K562 (cell line): ENCODE measurements around the gene CEBPE. TPM values are rescaled to one million over a fixed set of nuclear protein-coding genes. Genes with fewer than 3 reads are reported as not detected.

Source experiments
- ATAC-seq: fragments of 200-7000 bp; cut with Tn5 transposase; 3 replicates; pipeline ENCODE4 v1.9.1; 2020; ENCODE audit warnings: moderate library complexity
- BruUV-seq: library from RNA; stranded (reverse); fragments of 400-500 nt; replicated peaks from 2 replicates; lab custom pipeline; 2021; lab: Mats Ljungman, UMichigan
- CTCF ChIA-PET: fragments of 300-600 bp; formaldehyde crosslinking; extraction: SDS; loops from one replicate; lab custom pipeline; 2021; ENCODE audit warnings: low intra/inter-chr PET ratio; lab: Yijun Ruan, JAX
- POLR2A ChIA-PET: fragments of 300-600, 350-650 bp; sonication (Branson Sonifier 250); formaldehyde crosslinking; extraction: SDS; loops from one replicate; lab custom pipeline; 2021; ENCODE audit warnings: antibody characterized with exemption, inconsistent platforms; lab: Yijun Ruan, JAX
- DNase-seq, 4 experiments: peaks; one replicate each; pipeline versions ENCODE4 v3.0.0 to v3.0.0-alpha.2; 2011 to 2018; ENCODE audit warnings: low spot score in 3 of 4, mixed read lengths in 3 of 4; ENCODE audit errors: extremely low read depth in 1 of 4
- FAIRE-seq: peaks from 2 replicates; lab custom pipeline; 2011; peaks lifted over from hg19 to GRCh38; lab: Jason Lieb, UNC
- H2AFZ ChIP-seq: 2 replicates; pipeline ENCODE4 v1.6.0; 2011; ENCODE audit warnings: low read depth, low read length, control low read depth, inconsistent platforms
- H3K27ac ChIP-seq: fragments of 200-600 bp; 3 replicates; pipeline ENCODE4 v1.8.0; 2011; ENCODE audit warnings: low read depth, mild to moderate bottlenecking, control low read depth, inconsistent platforms, low read length, moderate library complexity, mixed read lengths; ENCODE audit errors: extremely low read depth
- H3K27me3 ChIP-seq, 2 experiments: fragments of 300-600 bp in 1 of 2; 2 replicates in 1 of 2; 3 replicates in 1 of 2; pipeline versions ENCODE4 v1.6.0 to v1.8.0; 2011; ENCODE audit warnings: inconsistent platforms in 2 of 2, low read length in 2 of 2, mild to moderate bottlenecking in 1 of 2, mixed read lengths in 1 of 2, moderate library complexity in 1 of 2; ENCODE audit not compliant: control insufficient read depth in 2 of 2, insufficient read depth in 2 of 2
- H3K36me3 ChIP-seq: fragments of 300-600 bp; 3 replicates; pipeline ENCODE4 v1.8.0; 2011; ENCODE audit warnings: mild to moderate bottlenecking, low read length, inconsistent platforms; ENCODE audit not compliant: control insufficient read depth, insufficient read depth
- H3K4me1 ChIP-seq, 2 experiments: fragments of 200-600 bp in 1 of 2; replicated peaks in 1 of 2; 2 replicates in 1 of 2; 3 replicates in 1 of 2; pipeline versions ENCODE4 v1.5.1 to v1.8.0; 2011; ENCODE audit warnings: inconsistent platforms in 2 of 2, low read length in 2 of 2, mild to moderate bottlenecking in 1 of 2, mixed read lengths in 1 of 2, moderate library complexity in 1 of 2; ENCODE audit not compliant: control insufficient read depth in 2 of 2, insufficient read depth in 2 of 2
- H3K4me2 ChIP-seq: 2 replicates; pipeline ENCODE4 v1.6.1; 2011; ENCODE audit warnings: low read length, control low read depth, inconsistent platforms, mixed read lengths; ENCODE audit not compliant: insufficient read depth
- H3K4me3 ChIP-seq: fragments of 200-600 bp; sonication (generic), shearing (Covaris generic); 2 replicates; pipeline ENCODE4 v1.5.1; 2016; ENCODE audit warnings: control low read depth, inconsistent platforms
- H3K79me2 ChIP-seq: fragments of 200-600 bp; 3 replicates; pipeline ENCODE4 v1.8.0; 2011; ENCODE audit warnings: low read length, inconsistent platforms; ENCODE audit not compliant: control insufficient read depth, insufficient read depth
- H3K9ac ChIP-seq, 2 experiments: 2 replicates each; pipeline versions ENCODE4 v1.6.0 to v1.6.1; 2011; ENCODE audit warnings: low read depth in 2 of 2, low read length in 2 of 2, control low read depth in 1 of 2, inconsistent platforms in 1 of 2, mild to moderate bottlenecking in 1 of 2, mixed read lengths in 1 of 2; ENCODE audit not compliant: insufficient read depth in 1 of 2
- H3K9me1 ChIP-seq: one replicate; pipeline ENCODE4 v1.6.0; 2011; ENCODE audit warnings: inconsistent platforms, mild to moderate bottlenecking, low read length, moderate library complexity; ENCODE audit not compliant: control insufficient read depth, insufficient read depth
- H3K9me3 ChIP-seq: replicated peaks from 2 replicates; pipeline ENCODE4 v1.5.1; 2011; ENCODE audit warnings: low read depth, low read length, inconsistent platforms; ENCODE audit not compliant: control insufficient read depth, insufficient read depth
- H4K20me1 ChIP-seq: replicated peaks from 2 replicates; pipeline ENCODE4 v1.6.1; 2011; ENCODE audit warnings: low read length, inconsistent platforms, mixed read lengths; ENCODE audit not compliant: control insufficient read depth, insufficient read depth
- USF2 ChIP-seq: sonication (generic); formaldehyde crosslinking; IDR thresholded peaks from 2 replicates; pipeline ENCODE4 v1.5.0; 2020; ENCODE audit warnings: missing genetic modification reagents
- ZNF316 ChIP-seq: fragments of 450-650 bp; IDR thresholded peaks from 2 replicates; pipeline ENCODE4 v1.6.1; 2016
- WGBS: fragments of 100-300 bp; shearing (Covaris generic); methylation state at CpG from one replicate; pipeline ENCODE4 v1.1.6; 2016; ENCODE audit warnings: low coverage, mixed read lengths; ENCODE audit not compliant: insufficient coverage; ENCODE audit errors: missing lambda C conversion rate; 5-methylcytosine and 5-hydroxymethylcytosine counted together
- in situ Hi-C: fragments of 300-500 bp; cut with MboI; formaldehyde crosslinking; loops from 4 replicates; pipeline ENCODE4 v1.15.0; 2018; ENCODE audit warnings: inconsistent platforms, mixed read lengths
- intact Hi-C: fragments of 100-400 bp; cut with micrococcal nuclease; formaldehyde crosslinking; loops from 2 replicates; pipeline ENCODE4 v1.14.2; 2022
- polyA plus RNA-seq, 8 experiments: library from polyadenylated mRNA; depleted of rRNA in 4 of 8; stranded (reverse) in 5 of 8; unstranded in 3 of 8; fragments of >200 nt; fragmentation: Nextera tagmentation in 2 of 8; fragmentation: Illumina TruSeq in 1 of 8; extraction: Ambion mirVana in 2 of 8; extraction: Trizol in 1 of 8; gene quantifications; 2 replicates each; pipeline versions ENCODE4 v1.2.1 to v1.2.3, GENCODE V29; 2011 to 2014; ENCODE audit warnings: inconsistent platforms in 1 of 8, missing spikeins in 1 of 8
- total RNA-seq, 7 experiments: library from RNA; depleted of rRNA in 6 of 7; stranded (reverse); fragments of >200 nt in 6 of 7; fragmentation: Illumina TruSeq in 2 of 7; extraction: Trizol in 2 of 7; gene quantifications; 2 replicates each; pipeline versions ENCODE4 v1.2.1 to v1.2.3, GENCODE V29; 2011 to 2021; ENCODE audit warnings: low replicate concordance in 1 of 7
- TF ChIP-seq, protein P1 (sequence below): sonication (generic); formaldehyde crosslinking; IDR thresholded peaks from 2 replicates; pipeline ENCODE4 v1.8.0; 2022; ENCODE audit warnings: missing genetic modification reagents, mild to moderate bottlenecking, moderate library complexity, borderline replicate concordance

The CEBPE gene
- total and polyA plus RNA-seq, 9 of the 15 experiments (the other 6 are each of a cell fraction or from before 2014, with no cell fraction given), result 0.09 to 0.15 (median 0.13) TPM; not detected in 6

DNA sequence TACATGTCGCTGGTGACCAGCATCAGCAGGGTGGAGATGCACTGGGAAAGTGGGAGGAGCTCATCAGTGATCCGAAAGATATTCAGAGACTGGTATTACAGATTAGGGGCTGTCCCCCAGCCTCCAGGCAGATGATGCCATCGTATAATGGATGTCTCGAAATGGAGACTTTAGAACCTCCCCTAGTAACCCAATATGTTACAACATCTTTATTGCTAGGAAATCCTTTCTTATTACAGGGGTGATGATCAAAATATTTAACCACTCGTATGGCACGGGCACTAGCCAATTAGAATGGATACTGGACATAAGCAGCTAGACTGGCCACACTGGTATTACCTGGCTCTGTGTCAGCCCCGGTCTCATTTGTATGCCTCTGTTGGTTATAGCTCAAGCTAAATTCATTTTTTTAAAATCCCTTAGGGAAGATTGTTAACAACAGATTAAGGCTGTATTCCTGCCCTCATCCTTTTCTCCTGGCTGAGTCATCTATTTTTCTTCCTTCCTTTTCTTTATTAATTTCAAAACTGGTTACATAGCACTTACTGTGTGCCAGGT lies 10.8 kb upstream of the CEBPE start:
- WGBS, result 61% methylated on average over 7 of the region's 7 CpGs
- no peak overlapping the region for H3K9ac ChIP-seq
- CTCF ChIA-PET, result interaction anchor here (1.5 kb wide), 1 partner anchor 9 kb away, joined by 5 read pairs; no protein-coding TSS in a partner anchor
- H3K9me3 ChIP-seq, result no peaks in the 10 kb centered on the region
- H3K4me1 ChIP-seq, result peaks cover 30 to 35% of the 10 kb centered on the region in 2 experiments
- no peaks in the 10 kb centered on the region for H3K27me3 ChIP-seq
- H3K9me1 ChIP-seq, result no peaks in the 10 kb centered on the region
- POLR2A ChIA-PET, result interaction anchor here (0.6 to 1.5 kb wide), 4 partner anchors 16 to 65 kb away, joined by 3 to 5 read pairs (median 3); no protein-coding TSS in a partner anchor
- no TSS peak for BruUV-seq
- no peaks in the 10 kb centered on the region for H4K20me1 ChIP-seq
- 0 out of 2 replicates have a peak overlapping the region, but pooled peaks have one; percentile 4 for H2AFZ ChIP-seq
- peaks cover 3% of the 10 kb centered on the region; the same call in 1 of the 3 replicates for H3K36me3 ChIP-seq
- TF ChIP-seq USF2 (CRISPR knock-in tag) (no peak), ZNF316 (peak; percentile 40; the same call in 1 of the 2 replicates)
- TF ChIP-seq, protein P1, sequence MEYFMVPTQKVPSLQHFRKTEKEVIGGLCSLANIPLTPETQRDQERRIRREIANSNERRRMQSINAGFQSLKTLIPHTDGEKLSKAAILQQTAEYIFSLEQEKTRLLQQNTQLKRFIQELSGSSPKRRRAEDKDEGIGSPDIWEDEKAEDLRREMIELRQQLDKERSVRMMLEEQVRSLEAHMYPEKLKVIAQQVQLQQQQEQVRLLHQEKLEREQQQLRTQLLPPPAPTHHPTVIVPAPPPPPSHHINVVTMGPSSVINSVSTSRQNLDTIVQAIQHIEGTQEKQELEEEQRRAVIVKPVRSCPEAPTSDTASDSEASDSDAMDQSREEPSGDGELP (CRISPR knock-in tag), result 0 out of 2 replicates have a peak, but pooled peaks have one; percentile 4
- in situ Hi-C loops (no loop called here), intact Hi-C loops (no loop called here)
- FAIRE-seq (no peak), ATAC-seq (no peak), DNase-seq (no peak)
- peak overlapping the region; percentile 66 for H3K4me2 ChIP-seq
- no peak overlapping the region for H3K4me3 ChIP-seq
- no peak overlapping the region; the same call in 2 of the 3 replicates for H3K27ac ChIP-seq
- H3K79me2 ChIP-seq, result no peaks in the 10 kb centered on the region
